Activated T-cell treated with anti-CD3 and anti-CD28 coated beads for 1 hour (primary cell): ENCODE data around the gene DGKI.
"Not testable (repeated sequence)": the region's sequence is repeated elsewhere in the genome, so short reads cannot be mapped to it uniquely, and the experiment has no call there.

Source experiments
- DNase-seq: peaks from one replicate; pipeline ENCODE4 v3.0.0-alpha.2; 2020; ENCODE audit warnings: low read depth

DGKI gene

GRCh38 chr7:137734221-137734620 is 112.6 kb downstream of the DGKI start:
- DNase-seq = no peak

DNA sequence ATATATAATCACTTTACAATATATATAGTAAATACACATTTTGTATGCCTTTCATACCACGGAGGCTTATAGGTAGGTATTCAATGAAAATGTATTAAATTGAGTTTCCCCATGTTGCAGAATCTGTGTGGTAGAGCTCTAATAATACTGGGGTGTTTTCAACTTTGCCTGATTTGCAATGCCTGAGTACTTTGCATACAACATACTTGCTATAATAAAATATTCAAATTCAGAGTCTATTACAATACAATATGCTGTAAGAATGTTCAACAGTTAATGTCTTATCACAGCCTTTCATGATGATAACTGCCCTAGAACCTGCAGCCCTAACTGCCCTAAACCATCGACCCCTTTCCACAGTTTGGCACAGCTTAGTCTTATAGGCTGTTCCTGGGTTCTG is 114.6 kb downstream of the DGKI start:
- no peak for DNase-seq

- DNase-seq = no peak
Observed at GRCh38 chr7:137731436-137731835, 115.3 kb downstream of the DGKI start.

- DNase-seq = no peak
Observed at GRCh38 chr7:137728426-137728825, 118.3 kb downstream of the DGKI start.

DNA sequence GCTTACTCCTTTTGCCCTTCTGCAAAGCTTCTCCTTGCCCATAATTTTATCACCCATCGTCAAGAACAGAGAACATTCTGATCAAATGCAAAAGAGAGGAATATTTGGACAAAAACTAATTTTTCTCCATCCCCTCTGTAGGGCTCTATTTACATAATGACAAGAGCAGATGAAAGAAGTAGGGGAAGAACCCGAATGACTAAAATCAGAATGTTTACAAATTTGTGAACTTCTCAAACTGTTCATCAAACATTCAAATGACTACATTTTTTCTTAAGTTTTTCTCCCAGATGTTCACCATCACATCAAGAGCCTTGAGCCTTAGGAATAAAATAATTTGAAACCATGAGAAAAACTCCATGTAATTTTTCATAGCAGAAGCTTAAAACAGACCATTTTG is 119.4 kb downstream of the DGKI start:
- no peak for DNase-seq

GRCh38 chr7:137718355-137718754 is 128.4 kb downstream of the DGKI start:
- DNase-seq = no peak

DNA sequence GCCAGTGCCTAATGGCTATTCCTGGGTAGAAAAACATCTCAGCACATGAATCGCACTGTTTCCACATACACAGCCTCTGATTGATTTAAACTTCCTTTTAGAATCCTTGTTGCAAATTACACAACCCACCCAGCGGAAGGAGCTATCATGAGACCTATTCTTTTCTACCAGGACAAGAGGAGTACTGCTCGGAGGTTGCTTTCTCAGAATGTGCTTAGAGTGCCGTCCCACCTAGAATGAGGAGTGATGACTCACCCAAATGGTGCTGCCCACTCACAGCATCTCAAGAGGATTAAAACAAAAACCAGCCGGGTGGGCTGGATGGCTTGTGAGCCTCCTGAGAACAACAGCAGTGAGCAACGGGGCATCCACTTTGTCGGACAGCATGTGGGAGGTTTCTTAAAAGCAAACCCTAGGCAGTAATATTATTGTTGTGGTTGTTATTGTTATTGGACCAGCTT is 128.9 kb downstream of the DGKI start:
- no peak for DNase-seq

- no peak for DNase-seq
Observed at GRCh38 chr7:137717045-137717444, 129.7 kb downstream of the DGKI start.

- no peak for DNase-seq
Observed at GRCh38 chr7:137716061-137716460, 130.7 kb downstream of the DGKI start.

GRCh38 chr7:137715533-137715932 is 131.2 kb downstream of the DGKI start:
- DNase-seq = no peak

DNA sequence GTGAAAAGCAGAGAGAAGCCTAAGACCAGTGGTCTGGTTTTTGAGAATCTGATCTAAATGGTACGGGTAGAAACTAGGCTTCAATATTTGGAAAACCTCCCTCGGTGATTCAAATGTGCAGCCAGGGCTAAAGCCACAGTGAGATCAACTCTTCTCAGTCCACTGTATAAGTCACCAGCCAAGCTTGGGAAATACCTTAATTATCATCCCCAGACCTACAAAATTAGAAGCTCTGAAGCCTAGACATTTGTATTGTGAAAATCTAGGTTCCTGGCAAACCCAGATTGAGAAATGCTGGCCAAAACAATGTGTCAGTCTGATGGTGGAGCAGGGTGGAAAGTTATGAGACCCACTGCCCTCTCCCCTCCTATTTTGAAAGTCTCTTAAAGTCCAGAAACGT is 131.7 kb downstream of the DGKI start:
- no peak for DNase-seq

GRCh38 chr7:137706330-137706729 is 140.4 kb downstream of the DGKI start:
- DNase-seq = not testable (repeated sequence)

DNA sequence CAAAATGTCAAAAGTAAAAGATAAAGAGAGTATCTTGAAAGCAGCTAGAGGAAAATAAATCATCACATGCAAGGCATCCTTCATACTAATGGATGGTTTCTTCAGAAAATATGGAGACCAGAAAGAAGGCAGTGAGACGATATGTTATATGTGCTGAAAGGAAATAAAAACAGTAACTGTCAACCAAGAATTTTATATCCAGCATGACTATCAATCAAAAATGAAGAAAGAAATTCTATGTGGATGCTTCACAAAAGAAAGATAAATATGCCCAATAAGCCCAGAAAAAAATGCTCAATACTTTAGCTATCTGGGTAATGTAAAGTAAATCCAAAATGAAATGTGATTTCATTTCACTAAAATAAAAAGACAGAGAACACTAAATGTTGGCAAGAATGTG is 142.1 kb downstream of the DGKI start:
- no peak for DNase-seq

DNA sequence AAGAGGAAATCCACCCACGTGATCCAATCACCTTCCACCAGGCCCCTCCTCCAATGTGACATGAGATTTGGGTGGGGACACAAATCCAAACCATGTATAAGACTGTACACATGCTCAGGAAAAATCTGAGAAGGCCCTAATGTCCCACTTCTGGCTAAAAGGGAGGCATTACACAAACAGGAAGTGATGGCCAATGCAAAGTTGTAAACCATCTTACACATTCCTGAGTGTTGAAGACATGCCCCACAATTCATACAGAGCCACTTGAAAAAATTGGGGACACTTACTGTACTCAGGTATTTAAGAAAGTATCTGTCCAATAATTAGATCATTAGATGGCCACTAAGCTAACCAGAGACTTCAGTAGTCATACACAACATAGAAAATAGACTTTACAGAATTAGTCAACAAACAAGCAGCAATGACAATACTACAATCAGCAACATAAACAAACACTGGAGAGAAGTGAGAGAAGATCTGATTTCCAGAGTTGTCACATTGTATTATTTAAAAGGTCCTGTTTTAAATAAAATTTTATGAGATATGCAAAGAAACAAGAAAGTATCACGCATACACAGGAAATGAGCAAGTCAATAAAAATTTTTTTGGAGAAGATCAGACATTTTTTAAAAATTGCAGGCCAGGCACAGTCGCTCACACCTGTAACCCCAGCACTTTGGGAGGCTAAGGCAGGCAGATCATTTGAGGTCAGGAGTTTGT is 143.3 kb downstream of the DGKI start:
- DNase-seq = no peak

GRCh38 chr7:137696988-137697387 is 149.8 kb downstream of the DGKI start:
- no peak for DNase-seq

GRCh38 chr7:137696376-137696775 is 150.4 kb downstream of the DGKI start:
- DNase-seq = no peak

- DNase-seq = no peak
Observed at GRCh38 chr7:137695942-137696341, 150.8 kb downstream of the DGKI start.

- no peak for DNase-seq
Observed at GRCh38 chr7:137695494-137695893, 151.3 kb downstream of the DGKI start.

- no peak for DNase-seq
Observed at GRCh38 chr7:137694405-137694804, 152.4 kb downstream of the DGKI start.

- no peak for DNase-seq
Observed at GRCh38 chr7:137692399-137692798, 154.4 kb downstream of the DGKI start.

GRCh38 chr7:137691566-137691965 is 155.2 kb downstream of the DGKI start:
- DNase-seq = no peak

- DNase-seq = no peak
Observed at GRCh38 chr7:137690635-137691034, 156.1 kb downstream of the DGKI start.

DNA sequence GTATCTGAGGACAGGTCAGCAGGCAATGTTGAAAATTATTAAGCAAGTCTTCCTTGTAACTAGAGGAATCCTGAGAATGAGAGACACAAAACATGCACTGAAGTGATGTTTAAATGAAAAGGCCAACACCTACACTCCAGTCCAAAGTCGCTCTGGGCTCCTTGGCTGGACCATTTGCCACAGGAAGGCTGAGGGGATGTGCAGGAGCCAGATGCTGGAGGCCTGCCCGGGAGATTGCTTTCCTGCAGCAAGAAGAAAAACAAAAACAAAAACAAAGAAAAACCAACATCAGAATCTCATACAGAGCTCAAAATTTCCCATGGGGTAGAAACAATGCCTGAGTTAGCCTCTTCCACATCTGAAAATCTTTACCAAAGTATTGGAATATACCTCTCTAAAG is 157.0 kb downstream of the DGKI start:
- DNase-seq = no peak

DNA sequence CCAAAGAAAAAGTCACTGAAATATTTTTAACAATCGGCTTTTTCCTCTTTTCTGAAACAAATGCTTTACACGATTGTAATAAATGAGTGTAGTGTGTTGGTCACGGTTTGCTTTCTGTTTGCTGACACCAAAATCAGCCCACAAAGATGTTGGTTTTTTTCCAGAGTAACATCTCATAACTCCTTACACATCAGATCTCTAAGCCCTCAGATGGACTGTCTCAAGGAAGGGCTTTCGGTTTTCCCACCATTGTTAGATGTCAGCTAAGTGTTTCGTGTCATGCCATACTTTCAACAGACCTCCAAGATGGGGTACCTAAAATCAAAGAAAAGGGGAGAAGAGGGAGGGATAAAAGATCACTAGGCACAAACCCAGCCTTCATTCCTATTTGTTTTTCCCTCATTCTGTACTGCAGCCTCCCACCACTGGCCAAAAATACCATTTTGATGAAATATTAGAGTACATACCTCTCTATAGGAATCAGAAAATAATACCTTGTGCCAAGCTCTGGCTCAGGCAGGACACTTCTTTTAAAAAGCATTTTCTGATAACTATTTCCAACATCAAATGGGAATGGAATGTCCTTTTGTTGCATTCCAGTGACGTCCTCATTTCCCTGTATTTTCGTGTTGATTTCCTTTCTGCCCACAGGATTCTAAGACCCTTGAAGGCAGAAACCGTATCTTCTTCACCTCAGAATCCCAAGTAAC is 159.1 kb downstream of the DGKI start:
- no peak for DNase-seq
